ENCODE measurements around the gene MAST4.

Gene MAST4

DNA sequence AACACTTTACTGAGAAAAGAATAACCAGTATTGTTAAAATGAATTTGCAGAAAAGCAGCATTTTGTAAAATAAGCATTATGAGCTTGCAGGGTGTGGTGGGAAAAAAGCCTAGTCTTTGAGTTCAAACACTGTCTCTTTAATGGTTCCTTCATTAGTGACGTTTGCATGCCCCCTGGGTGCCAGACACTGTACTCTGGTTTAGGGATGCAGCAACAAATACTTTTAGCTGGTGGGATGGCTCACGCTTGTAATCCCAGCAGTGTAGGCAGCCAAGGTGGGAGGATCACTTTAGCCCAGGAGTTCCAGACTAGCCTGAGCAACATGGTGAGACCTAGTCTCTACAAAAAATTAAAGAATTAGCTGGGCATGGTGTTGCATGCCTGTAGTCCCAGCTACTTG, 62.3 kb downstream of the MAST4 start:
- DNase-seq, result no peak
- Histone ChIP-seq H3K4me3 (ENCODE audit: insufficient read depth, low read depth, low read length, poor library complexity, severe bottlenecking) (no peak overlapping the region), H3K9me3 (ENCODE audit: control insufficient read depth, low read length) (no peaks in the 10 kb centered on the region), H3K36me3 (ENCODE audit: control insufficient read depth, insufficient read depth, low read length) (no peaks in the 10 kb centered on the region), H3K27ac (ENCODE audit: insufficient read depth, low read length, poor library complexity, severe bottlenecking) (no peak overlapping the region), H3K27me3 (replicated peaks; ENCODE audit: control insufficient read depth, insufficient read depth, low read length, poor library complexity, severe bottlenecking) (no peaks in the 10 kb centered on the region), H3K4me1 (ENCODE audit: control insufficient read depth, insufficient read depth, low read length, poor library complexity, severe bottlenecking) (no peaks in the 10 kb centered on the region)

DNA sequence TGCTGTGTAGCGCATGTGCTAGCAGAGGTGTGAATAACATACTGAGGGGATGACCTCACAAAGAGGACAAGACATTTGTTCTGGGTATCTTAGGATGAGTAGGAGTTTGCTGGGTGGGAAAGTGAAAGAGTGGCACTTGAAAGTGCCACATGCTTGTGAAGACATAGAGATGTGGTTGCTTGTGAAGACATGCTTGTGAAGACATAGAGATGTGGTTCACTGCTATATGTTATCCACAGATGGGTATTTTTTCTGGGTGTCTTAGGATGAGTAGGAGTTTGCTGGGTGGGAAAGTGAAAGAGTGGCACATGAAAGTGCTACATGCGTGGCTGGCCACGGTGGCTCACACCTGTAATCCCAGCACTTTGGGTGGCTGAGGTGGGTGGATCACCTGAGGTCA, 63.6 kb downstream of the MAST4 start:
- H3K4me1 ChIP-seq (ENCODE audit: control insufficient read depth, insufficient read depth, low read length, poor library complexity, severe bottlenecking), result no peaks in the 10 kb centered on the region
- no peaks in the 10 kb centered on the region for H3K9me3 ChIP-seq (ENCODE audit: control insufficient read depth, low read length)
- H3K27ac ChIP-seq (ENCODE audit: insufficient read depth, low read length, poor library complexity, severe bottlenecking), result no peak overlapping the region
- H3K4me3 ChIP-seq (ENCODE audit: insufficient read depth, low read depth, low read length, poor library complexity, severe bottlenecking), result no peak overlapping the region
- no peaks in the 10 kb centered on the region for H3K27me3 ChIP-seq (replicated peaks; ENCODE audit: control insufficient read depth, insufficient read depth, low read length, poor library complexity, severe bottlenecking)
- H3K36me3 ChIP-seq (ENCODE audit: control insufficient read depth, insufficient read depth, low read length), result no peaks in the 10 kb centered on the region
- no peak for DNase-seq

DNA sequence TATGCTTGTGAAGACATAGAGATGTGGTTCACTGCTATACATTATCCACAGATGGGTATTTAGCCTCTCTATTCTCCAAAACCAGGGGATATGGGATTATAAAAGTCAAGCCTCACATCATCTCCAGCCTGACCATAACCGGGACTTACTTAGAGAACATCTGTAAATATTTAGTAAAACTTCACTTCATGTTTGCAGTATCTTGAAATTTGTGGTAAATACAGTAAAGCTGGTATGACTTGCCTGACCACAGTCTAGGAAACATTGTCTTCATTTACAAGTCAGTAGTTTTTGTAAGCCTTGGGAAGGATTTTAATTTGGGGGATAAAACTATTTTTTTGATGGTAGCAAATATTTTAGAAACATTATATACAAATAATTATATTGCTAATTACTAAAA, 64.2 kb downstream of the MAST4 start:
- Histone ChIP-seq H3K4me1 (ENCODE audit: control insufficient read depth, insufficient read depth, low read length, poor library complexity, severe bottlenecking) (no peaks in the 10 kb centered on the region), H3K27ac (ENCODE audit: insufficient read depth, low read length, poor library complexity, severe bottlenecking) (no peak overlapping the region), H3K4me3 (ENCODE audit: insufficient read depth, low read depth, low read length, poor library complexity, severe bottlenecking) (no peak overlapping the region), H3K36me3 (ENCODE audit: control insufficient read depth, insufficient read depth, low read length) (no peaks in the 10 kb centered on the region), H3K27me3 (replicated peaks; ENCODE audit: control insufficient read depth, insufficient read depth, low read length, poor library complexity, severe bottlenecking) (no peaks in the 10 kb centered on the region), H3K9me3 (ENCODE audit: control insufficient read depth, low read length) (no peaks in the 10 kb centered on the region)
- DNase-seq, result no peak

GRCh38 chr5:66661149-66661548, 65.0 kb downstream of the MAST4 start:
- Histone ChIP-seq H3K36me3 (ENCODE audit: control insufficient read depth, insufficient read depth, low read length) (no peaks in the 10 kb centered on the region), H3K27me3 (replicated peaks; ENCODE audit: control insufficient read depth, insufficient read depth, low read length, poor library complexity, severe bottlenecking) (no peaks in the 10 kb centered on the region), H3K9me3 (ENCODE audit: control insufficient read depth, low read length) (no peaks in the 10 kb centered on the region), H3K27ac (ENCODE audit: insufficient read depth, low read length, poor library complexity, severe bottlenecking) (no peak overlapping the region), H3K4me1 (ENCODE audit: control insufficient read depth, insufficient read depth, low read length, poor library complexity, severe bottlenecking) (no peaks in the 10 kb centered on the region), H3K4me3 (ENCODE audit: insufficient read depth, low read depth, low read length, poor library complexity, severe bottlenecking) (no peak overlapping the region)
- no peak for DNase-seq

DNA sequence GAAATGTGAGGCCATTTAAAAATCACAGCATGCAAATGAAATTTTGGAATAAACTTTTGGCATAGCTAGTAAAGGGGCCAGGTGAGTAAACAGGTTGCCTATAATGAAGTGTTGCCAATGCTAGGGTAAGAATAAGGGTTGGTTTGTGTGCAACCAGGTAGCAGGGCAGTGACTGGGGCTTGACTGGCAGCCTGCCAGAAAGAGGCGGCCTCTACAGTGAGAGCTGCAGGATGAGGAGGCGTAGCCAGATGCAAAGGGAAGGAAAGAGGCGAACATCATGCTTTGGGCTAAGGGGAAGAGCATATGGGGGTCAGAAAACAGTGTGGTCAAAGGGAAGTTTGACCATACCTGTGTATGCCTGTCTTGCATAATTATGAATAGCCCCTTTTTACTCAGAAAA, 70.6 kb downstream of the MAST4 start:
- no peaks in the 10 kb centered on the region for H3K4me1 ChIP-seq (ENCODE audit: control insufficient read depth, insufficient read depth, low read length, poor library complexity, severe bottlenecking)
- H3K4me3 ChIP-seq (ENCODE audit: insufficient read depth, low read depth, low read length, poor library complexity, severe bottlenecking), result no peak overlapping the region
- no peaks in the 10 kb centered on the region for H3K36me3 ChIP-seq (ENCODE audit: control insufficient read depth, insufficient read depth, low read length)
- no peaks in the 10 kb centered on the region for H3K9me3 ChIP-seq (ENCODE audit: control insufficient read depth, low read length)
- no peaks in the 10 kb centered on the region for H3K27me3 ChIP-seq (replicated peaks; ENCODE audit: control insufficient read depth, insufficient read depth, low read length, poor library complexity, severe bottlenecking)
- DNase-seq, result no peak
- no peak overlapping the region for H3K27ac ChIP-seq (ENCODE audit: insufficient read depth, low read length, poor library complexity, severe bottlenecking)

DNA sequence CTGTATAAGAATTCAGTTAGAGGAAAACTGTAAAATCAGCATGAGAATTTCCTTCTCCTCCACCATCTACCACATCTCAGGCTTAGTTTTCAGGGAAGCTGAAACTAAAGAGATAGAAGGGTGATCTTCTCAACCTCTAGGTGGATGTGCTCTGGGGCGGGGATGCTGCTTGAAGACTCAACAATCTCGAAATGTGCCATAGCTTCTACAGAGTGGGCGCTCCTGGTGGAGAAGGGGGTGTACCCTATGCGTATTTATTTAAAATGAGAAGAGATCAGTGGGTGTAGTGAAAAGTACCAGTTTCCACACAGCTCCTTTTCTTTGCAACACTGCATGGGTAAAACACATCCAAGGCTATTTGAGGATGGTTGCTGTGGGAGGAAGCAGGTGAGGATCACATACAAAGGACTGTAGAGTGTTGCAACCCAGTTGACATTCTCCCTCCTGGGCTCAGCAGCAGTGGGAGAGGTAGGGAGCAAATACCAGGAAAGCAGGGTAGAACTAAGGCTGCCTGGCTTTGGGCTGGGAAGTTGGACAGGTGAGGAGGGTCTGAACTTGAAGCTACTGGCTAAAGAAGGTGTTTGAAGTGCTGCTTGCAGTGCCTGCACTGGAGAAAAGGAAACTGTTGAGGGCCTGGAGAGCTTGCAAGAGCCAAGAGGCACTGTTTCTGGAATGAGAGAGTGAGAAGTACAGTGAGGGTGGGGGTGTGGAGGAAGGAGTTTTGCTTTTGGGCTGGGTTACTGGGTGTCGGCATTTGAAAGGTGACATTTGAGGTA, 73.1 kb downstream of the MAST4 start:
- H3K27me3 ChIP-seq (replicated peaks; ENCODE audit: control insufficient read depth, insufficient read depth, low read length, poor library complexity, severe bottlenecking), result no peaks in the 10 kb centered on the region
- H3K9me3 ChIP-seq (ENCODE audit: control insufficient read depth, low read length), result no peaks in the 10 kb centered on the region
- no peak for DNase-seq
- no peaks in the 10 kb centered on the region for H3K36me3 ChIP-seq (ENCODE audit: control insufficient read depth, insufficient read depth, low read length)
- no peaks in the 10 kb centered on the region for H3K4me1 ChIP-seq (ENCODE audit: control insufficient read depth, insufficient read depth, low read length, poor library complexity, severe bottlenecking)
- H3K4me3 ChIP-seq (ENCODE audit: insufficient read depth, low read depth, low read length, poor library complexity, severe bottlenecking), result no peak overlapping the region
- no peak overlapping the region for H3K27ac ChIP-seq (ENCODE audit: insufficient read depth, low read length, poor library complexity, severe bottlenecking)

DNA sequence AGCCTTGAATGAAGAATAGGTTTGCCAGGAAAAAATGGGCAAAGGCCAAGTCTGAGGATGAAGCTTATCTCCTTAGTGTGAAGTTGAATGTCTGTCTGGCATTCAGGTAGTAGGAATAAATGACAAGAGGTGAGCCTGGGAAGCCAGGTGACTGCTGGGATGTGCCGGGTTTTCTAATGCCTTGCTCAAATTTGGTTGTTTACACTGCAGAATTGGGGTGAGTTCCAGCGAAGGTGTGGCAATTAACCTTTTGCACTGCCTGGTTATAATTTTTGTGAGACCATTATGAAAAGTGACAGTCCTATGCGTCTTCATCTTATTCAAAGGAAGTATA, 73.6 kb downstream of the MAST4 start:
- Histone ChIP-seq H3K27ac (ENCODE audit: insufficient read depth, low read length, poor library complexity, severe bottlenecking) (no peak overlapping the region), H3K27me3 (replicated peaks; ENCODE audit: control insufficient read depth, insufficient read depth, low read length, poor library complexity, severe bottlenecking) (no peaks in the 10 kb centered on the region), H3K4me1 (ENCODE audit: control insufficient read depth, insufficient read depth, low read length, poor library complexity, severe bottlenecking) (no peaks in the 10 kb centered on the region), H3K36me3 (ENCODE audit: control insufficient read depth, insufficient read depth, low read length) (no peaks in the 10 kb centered on the region), H3K4me3 (ENCODE audit: insufficient read depth, low read depth, low read length, poor library complexity, severe bottlenecking) (no peak overlapping the region), H3K9me3 (ENCODE audit: control insufficient read depth, low read length) (no peaks in the 10 kb centered on the region)
- no peak for DNase-seq

DNA sequence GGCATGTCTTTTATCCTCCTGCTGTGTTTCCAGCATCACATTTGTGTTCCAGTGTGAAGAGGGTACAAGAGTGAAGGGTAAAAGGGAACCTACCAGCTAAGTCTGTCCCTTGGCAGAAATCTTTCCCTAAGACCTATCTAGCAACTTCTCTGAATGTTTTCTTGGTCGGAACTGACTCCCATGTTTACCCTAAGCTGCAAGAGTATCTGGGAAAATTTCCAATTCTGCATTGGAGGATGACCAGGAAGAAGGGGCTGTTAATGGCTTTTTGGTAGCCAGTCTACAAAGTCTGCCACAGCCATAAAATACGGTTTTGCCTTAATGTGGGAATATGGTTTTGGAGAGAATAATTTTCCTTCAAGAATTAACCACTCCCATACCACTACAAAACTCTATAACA, 75.1 kb downstream of the MAST4 start:
- no peak overlapping the region for H3K27ac ChIP-seq (ENCODE audit: insufficient read depth, low read length, poor library complexity, severe bottlenecking)
- DNase-seq, result no peak
- H3K4me1 ChIP-seq (ENCODE audit: control insufficient read depth, insufficient read depth, low read length, poor library complexity, severe bottlenecking), result no peaks in the 10 kb centered on the region
- no peaks in the 10 kb centered on the region for H3K36me3 ChIP-seq (ENCODE audit: control insufficient read depth, insufficient read depth, low read length)
- no peaks in the 10 kb centered on the region for H3K9me3 ChIP-seq (ENCODE audit: control insufficient read depth, low read length)
- H3K27me3 ChIP-seq (replicated peaks; ENCODE audit: control insufficient read depth, insufficient read depth, low read length, poor library complexity, severe bottlenecking), result no peaks in the 10 kb centered on the region
- H3K4me3 ChIP-seq (ENCODE audit: insufficient read depth, low read depth, low read length, poor library complexity, severe bottlenecking), result no peak overlapping the region

GRCh38 chr5:66674802-66675201, 78.6 kb downstream of the MAST4 start:
- H3K27ac ChIP-seq (ENCODE audit: insufficient read depth, low read length, poor library complexity, severe bottlenecking), result no peak overlapping the region
- H3K9me3 ChIP-seq (ENCODE audit: control insufficient read depth, low read length), result no peaks in the 10 kb centered on the region
- H3K4me1 ChIP-seq (ENCODE audit: control insufficient read depth, insufficient read depth, low read length, poor library complexity, severe bottlenecking), result no peaks in the 10 kb centered on the region
- no peak for DNase-seq
- H3K27me3 ChIP-seq (replicated peaks; ENCODE audit: control insufficient read depth, insufficient read depth, low read length, poor library complexity, severe bottlenecking), result no peaks in the 10 kb centered on the region
- H3K36me3 ChIP-seq (ENCODE audit: control insufficient read depth, insufficient read depth, low read length), result no peaks in the 10 kb centered on the region
- H3K4me3 ChIP-seq (ENCODE audit: insufficient read depth, low read depth, low read length, poor library complexity, severe bottlenecking), result no peak overlapping the region

DNA sequence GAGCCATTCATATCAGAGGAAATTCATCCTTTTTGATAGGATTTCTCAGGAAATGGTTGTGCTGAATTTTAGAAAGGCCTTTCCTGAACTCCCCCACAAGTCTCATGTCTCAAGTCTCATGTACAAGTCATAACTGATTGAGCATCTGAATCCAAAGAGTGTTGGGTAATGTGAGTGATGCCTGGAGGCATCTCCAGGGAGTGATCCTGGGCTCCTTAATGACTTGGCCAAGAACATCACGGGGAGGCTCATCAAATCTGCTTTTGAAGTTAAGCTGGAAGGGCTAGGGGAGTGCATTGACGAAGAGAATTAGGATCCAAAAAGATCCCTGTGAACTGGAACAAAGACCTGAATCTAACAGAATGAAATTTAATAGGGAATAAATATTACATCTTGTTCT, 79.2 kb downstream of the MAST4 start:
- Histone ChIP-seq H3K4me3 (ENCODE audit: insufficient read depth, low read depth, low read length, poor library complexity, severe bottlenecking) (no peak overlapping the region), H3K9me3 (ENCODE audit: control insufficient read depth, low read length) (no peaks in the 10 kb centered on the region), H3K36me3 (ENCODE audit: control insufficient read depth, insufficient read depth, low read length) (no peaks in the 10 kb centered on the region), H3K4me1 (ENCODE audit: control insufficient read depth, insufficient read depth, low read length, poor library complexity, severe bottlenecking) (no peaks in the 10 kb centered on the region), H3K27ac (ENCODE audit: insufficient read depth, low read length, poor library complexity, severe bottlenecking) (no peak overlapping the region), H3K27me3 (replicated peaks; ENCODE audit: control insufficient read depth, insufficient read depth, low read length, poor library complexity, severe bottlenecking) (no peaks in the 10 kb centered on the region)
- no peak for DNase-seq
